KMS-11 (cell line): ENCODE measurements around the gene FAM107B.

Experiments
- H2AFZ ChIP-seq: fragments of 200-600 bp; sonication (generic); 2 replicates; pipeline ENCODE4 v1.6.1; 2016; ENCODE audit warnings: antibody characterized with exemption, mixed run types, low read depth
- H3K27ac ChIP-seq: fragments of 200-600 bp; sonication (generic); 2 replicates; pipeline ENCODE4 v1.6.1; 2016; ENCODE audit warnings: mild to moderate bottlenecking, mixed run types
- H3K27me3 ChIP-seq: fragments of 200-600 bp; sonication (generic); 2 replicates; pipeline ENCODE4 v1.6.1; 2017; ENCODE audit warnings: mild to moderate bottlenecking, low read depth, mixed run types, moderate library complexity; ENCODE audit not compliant: insufficient read depth
- H3K36me3 ChIP-seq: fragments of 200-600 bp; sonication (generic); 2 replicates; pipeline ENCODE4 v1.6.1; 2017; ENCODE audit warnings: mild to moderate bottlenecking, mixed run types; ENCODE audit not compliant: insufficient read depth
- H3K4me1 ChIP-seq: fragments of 200-600 bp; sonication (generic); 2 replicates; pipeline ENCODE4 v1.6.1; 2016; ENCODE audit warnings: mild to moderate bottlenecking, low read depth, mixed run types; ENCODE audit not compliant: poor library complexity, severe bottlenecking
- H3K4me2 ChIP-seq: fragments of 200-600 bp; sonication (generic); 2 replicates; pipeline ENCODE4 v1.7.0; 2016; ENCODE audit warnings: mild to moderate bottlenecking, mixed run types
- H3K4me3 ChIP-seq: fragments of 200-600 bp; sonication (generic); IDR thresholded peaks from 2 replicates; pipeline ENCODE4 v1.6.1; 2017; ENCODE audit warnings: low read depth, low read length, mixed read lengths; ENCODE audit not compliant: insufficient read depth
- H3K79me2 ChIP-seq: fragments of 200-600 bp; sonication (generic); 2 replicates; pipeline ENCODE4 v1.6.1; 2016; ENCODE audit warnings: low read depth, mixed run types; ENCODE audit not compliant: insufficient read depth
- H3K9ac ChIP-seq: fragments of 200-600 bp; sonication (generic); 2 replicates; pipeline ENCODE4 v1.6.1; 2016; ENCODE audit warnings: mild to moderate bottlenecking, mixed run types
- H4K20me1 ChIP-seq: fragments of 200-600 bp; sonication (generic); 2 replicates; pipeline ENCODE4 v1.6.1; 2016; ENCODE audit warnings: mild to moderate bottlenecking, mixed run types; ENCODE audit not compliant: insufficient read depth
- TF ChIP-seq, protein P1 (sequence below): fragments of 200-600 bp; sonication (generic); conservative IDR thresholded peaks from 2 replicates; pipeline ENCODE4 v1.6.1; 2017; ENCODE audit warnings: low read depth, mild to moderate bottlenecking, antibody characterized with exemption, low read length, moderate library complexity, mixed read lengths

The FAM107B gene

DNA sequence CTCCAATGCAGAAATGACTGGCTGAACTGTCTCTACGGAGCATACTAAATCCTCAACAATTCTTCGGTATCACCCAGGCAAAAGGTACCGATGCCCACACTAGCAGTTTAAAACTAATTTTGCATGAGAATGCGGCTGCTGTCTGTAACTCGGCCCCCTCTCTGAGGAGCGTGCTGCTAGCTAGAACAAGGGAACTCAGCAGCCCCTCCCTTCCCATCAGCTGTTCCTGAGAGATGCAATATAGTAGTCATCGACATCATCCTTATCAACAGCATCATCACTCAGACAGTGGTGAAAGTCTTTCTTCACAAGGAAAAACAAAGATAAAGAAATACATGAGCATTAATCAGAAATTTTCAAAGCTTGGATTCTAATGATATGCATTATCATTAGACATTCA, 254.9 kb downstream of the FAM107B start:
- Histone ChIP-seq H3K27ac (no peak overlapping the region), H3K27me3 (no peaks in the 10 kb centered on the region), H3K79me2 (no peaks in the 10 kb centered on the region), H3K4me1 (no peaks in the 10 kb centered on the region), H3K36me3 (no peaks in the 10 kb centered on the region), H3K4me2 (no peak overlapping the region), H2AFZ (no peak overlapping the region), H3K4me3 (no peak overlapping the region), H3K9ac (no peak overlapping the region), H4K20me1 (no peaks in the 10 kb centered on the region)
- TF ChIP-seq, protein P1, sequence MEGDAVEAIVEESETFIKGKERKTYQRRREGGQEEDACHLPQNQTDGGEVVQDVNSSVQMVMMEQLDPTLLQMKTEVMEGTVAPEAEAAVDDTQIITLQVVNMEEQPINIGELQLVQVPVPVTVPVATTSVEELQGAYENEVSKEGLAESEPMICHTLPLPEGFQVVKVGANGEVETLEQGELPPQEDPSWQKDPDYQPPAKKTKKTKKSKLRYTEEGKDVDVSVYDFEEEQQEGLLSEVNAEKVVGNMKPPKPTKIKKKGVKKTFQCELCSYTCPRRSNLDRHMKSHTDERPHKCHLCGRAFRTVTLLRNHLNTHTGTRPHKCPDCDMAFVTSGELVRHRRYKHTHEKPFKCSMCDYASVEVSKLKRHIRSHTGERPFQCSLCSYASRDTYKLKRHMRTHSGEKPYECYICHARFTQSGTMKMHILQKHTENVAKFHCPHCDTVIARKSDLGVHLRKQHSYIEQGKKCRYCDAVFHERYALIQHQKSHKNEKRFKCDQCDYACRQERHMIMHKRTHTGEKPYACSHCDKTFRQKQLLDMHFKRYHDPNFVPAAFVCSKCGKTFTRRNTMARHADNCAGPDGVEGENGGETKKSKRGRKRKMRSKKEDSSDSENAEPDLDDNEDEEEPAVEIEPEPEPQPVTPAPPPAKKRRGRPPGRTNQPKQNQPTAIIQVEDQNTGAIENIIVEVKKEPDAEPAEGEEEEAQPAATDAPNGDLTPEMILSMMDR: no peak

DNA sequence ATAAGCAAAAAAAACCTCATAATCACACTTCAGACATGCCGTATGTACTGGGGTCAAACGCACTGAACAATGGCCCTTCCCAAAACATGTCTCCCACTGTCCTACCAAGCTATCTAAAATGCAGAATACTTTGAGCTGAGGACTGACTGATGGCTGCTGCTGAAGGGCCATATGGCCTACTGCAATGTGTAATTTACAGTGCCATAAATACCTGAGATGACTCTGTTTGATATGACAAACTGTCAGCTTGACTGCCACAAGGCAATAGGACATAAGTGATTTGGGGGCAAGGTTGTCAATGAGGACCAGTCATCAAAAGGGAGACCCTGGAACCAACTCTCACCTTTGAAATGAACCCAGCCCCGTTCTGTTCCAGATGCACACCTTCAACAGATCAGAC, 256.5 kb downstream of the FAM107B start:
- H3K9ac ChIP-seq: no peak overlapping the region
- H3K4me3 ChIP-seq: no peak overlapping the region
- no peaks in the 10 kb centered on the region for H4K20me1 ChIP-seq
- no peak overlapping the region for H2AFZ ChIP-seq
- no peaks in the 10 kb centered on the region for H3K4me1 ChIP-seq
- no peaks in the 10 kb centered on the region for H3K79me2 ChIP-seq
- no peak overlapping the region for H3K4me2 ChIP-seq
- no peaks in the 10 kb centered on the region for H3K36me3 ChIP-seq
- no peaks in the 10 kb centered on the region for H3K27me3 ChIP-seq
- H3K27ac ChIP-seq: no peak overlapping the region
- TF ChIP-seq, protein P1: no peak

DNA sequence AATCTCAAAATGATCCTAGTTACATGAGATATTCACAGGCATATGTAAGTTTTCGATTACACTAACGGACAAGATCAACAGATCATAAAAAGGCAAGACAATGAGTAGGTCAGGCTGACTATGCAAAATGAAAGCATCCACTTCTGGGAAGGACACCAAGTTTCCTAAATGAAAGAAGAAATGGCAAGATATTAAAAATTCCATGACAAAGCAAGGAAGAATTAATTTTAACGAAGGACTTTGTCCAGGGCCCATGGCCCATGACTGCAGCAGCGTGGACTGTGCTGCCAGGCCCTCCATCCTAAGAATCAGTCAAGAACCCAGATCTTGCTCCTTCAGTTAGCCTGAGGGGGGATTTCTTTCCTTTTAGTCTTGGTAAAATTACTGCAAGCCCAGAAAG, 261.6 kb downstream of the FAM107B start:
- no peaks in the 10 kb centered on the region for H3K36me3 ChIP-seq
- no peak overlapping the region for H3K27ac ChIP-seq
- no peak overlapping the region for H3K9ac ChIP-seq
- no peak overlapping the region for H2AFZ ChIP-seq
- no peaks in the 10 kb centered on the region for H4K20me1 ChIP-seq
- no peaks in the 10 kb centered on the region for H3K27me3 ChIP-seq
- TF ChIP-seq, protein P1: no peak
- H3K4me2 ChIP-seq: no peak overlapping the region
- H3K4me1 ChIP-seq: no peaks in the 10 kb centered on the region
- H3K4me3 ChIP-seq: no peak overlapping the region
- no peaks in the 10 kb centered on the region for H3K79me2 ChIP-seq

DNA sequence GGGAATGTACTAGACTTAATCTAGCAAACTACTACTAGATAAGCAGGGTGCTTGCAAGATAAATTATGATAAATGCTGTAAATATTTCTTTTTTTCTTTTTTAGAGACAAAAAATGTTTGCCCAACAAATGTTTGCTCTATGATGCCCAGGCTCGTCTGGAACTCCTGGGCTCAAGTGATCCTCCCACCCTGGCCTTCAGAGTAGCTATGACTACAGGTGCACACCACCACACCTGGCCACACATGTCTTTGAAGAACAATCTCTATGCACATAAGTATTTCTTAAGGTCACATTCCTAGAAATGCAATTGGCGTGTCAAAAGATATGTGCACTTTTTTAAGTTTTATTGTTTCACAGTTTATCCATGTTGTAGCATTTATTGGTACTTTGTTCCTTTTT, 264.4 kb downstream of the FAM107B start:
- no peak overlapping the region for H3K9ac ChIP-seq
- H3K27me3 ChIP-seq: no peaks in the 10 kb centered on the region
- H2AFZ ChIP-seq: no peak overlapping the region
- TF ChIP-seq, protein P1: no peak
- no peaks in the 10 kb centered on the region for H3K36me3 ChIP-seq
- H3K4me1 ChIP-seq: no peaks in the 10 kb centered on the region
- no peak overlapping the region for H3K27ac ChIP-seq
- no peak overlapping the region for H3K4me2 ChIP-seq
- no peak overlapping the region for H3K4me3 ChIP-seq
- no peaks in the 10 kb centered on the region for H3K79me2 ChIP-seq
- H4K20me1 ChIP-seq: no peaks in the 10 kb centered on the region
